Measurements from ENCODE around the gene GRIK1. TPM values are rescaled to one million over a fixed set of nuclear protein-coding genes. Genes with fewer than 3 reads are reported as not detected.

GRIK1 gene
- total RNA-seq, 2 experiments from 2014 or later, result not detected

DNA sequence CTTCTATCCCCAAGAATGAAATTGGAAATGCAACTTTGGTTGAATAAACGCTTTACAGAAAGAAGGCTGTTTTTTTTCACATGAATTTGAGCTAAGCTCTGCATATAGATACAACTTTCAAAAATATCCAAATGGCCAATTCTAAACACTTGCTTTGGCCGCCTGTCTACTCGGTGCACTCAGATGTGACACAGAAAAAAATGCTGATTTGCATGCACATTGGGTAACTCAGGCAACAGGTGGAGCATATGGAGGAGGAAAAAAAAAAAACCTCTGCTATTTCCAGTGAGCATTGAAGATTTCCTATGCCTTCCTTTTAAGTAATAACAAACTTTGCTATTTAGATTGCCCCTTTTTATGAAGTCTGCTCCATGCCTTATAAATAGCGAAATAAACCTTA lies 262.5 kb downstream of the GRIK1 start:
- no peak overlapping the region for H3K27ac Mint-ChIP-seq
- no peaks in the 10 kb centered on the region for H3K36me3 Mint-ChIP-seq (ENCODE audit: low read depth)
- CTCF ChIA-PET, result no interaction called here
- no peak overlapping the region for H3K4me3 Mint-ChIP-seq
- ATAC-seq (no peak), DNase-seq (no peak)
- TF ChIP-seq, protein P1, sequence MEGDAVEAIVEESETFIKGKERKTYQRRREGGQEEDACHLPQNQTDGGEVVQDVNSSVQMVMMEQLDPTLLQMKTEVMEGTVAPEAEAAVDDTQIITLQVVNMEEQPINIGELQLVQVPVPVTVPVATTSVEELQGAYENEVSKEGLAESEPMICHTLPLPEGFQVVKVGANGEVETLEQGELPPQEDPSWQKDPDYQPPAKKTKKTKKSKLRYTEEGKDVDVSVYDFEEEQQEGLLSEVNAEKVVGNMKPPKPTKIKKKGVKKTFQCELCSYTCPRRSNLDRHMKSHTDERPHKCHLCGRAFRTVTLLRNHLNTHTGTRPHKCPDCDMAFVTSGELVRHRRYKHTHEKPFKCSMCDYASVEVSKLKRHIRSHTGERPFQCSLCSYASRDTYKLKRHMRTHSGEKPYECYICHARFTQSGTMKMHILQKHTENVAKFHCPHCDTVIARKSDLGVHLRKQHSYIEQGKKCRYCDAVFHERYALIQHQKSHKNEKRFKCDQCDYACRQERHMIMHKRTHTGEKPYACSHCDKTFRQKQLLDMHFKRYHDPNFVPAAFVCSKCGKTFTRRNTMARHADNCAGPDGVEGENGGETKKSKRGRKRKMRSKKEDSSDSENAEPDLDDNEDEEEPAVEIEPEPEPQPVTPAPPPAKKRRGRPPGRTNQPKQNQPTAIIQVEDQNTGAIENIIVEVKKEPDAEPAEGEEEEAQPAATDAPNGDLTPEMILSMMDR (IDR thresholded peaks at IDR 0.05), result no peak
- peaks cover 2% of the 10 kb centered on the region for H3K27me3 Mint-ChIP-seq
- POLR2A ChIA-PET, result no interaction called here
- intact Hi-C loops (cut with micrococcal nuclease), result no loop called here
- peaks cover 5% of the 10 kb centered on the region for H3K4me1 Mint-ChIP-seq (ENCODE audit: low read depth)
- H3K9me3 Mint-ChIP-seq, result no peaks in the 10 kb centered on the region

DNA sequence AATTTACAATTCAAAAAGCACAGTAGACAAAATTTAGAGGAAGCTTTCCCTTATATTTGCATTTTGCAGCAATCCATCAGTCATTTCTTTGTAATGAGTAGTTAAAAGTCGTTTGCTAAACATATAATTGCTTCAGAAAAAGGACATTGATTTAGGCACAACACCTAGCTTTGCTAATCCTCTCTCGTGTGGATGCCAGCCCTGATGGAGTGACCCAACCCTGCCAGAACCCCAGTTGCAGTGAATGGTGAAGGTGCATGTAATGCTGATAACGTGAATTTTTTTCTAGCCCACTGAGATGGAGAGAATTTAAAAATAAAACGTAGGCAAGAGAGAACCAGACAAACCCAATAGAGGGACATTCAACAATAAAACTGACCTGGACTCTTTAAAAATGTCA lies 263.4 kb downstream of the GRIK1 start:
- Mint-ChIP-seq H3K27ac (no peak overlapping the region), H3K9me3 (no peaks in the 10 kb centered on the region), H3K27me3 (peaks cover 2% of the 10 kb centered on the region), H3K36me3 (ENCODE audit: low read depth) (no peaks in the 10 kb centered on the region), H3K4me1 (ENCODE audit: low read depth) (peaks cover 5% of the 10 kb centered on the region), H3K4me3 (no peak overlapping the region)
- TF ChIP-seq, protein P1 (IDR thresholded peaks at IDR 0.05), result no peak
- ATAC-seq (no peak), DNase-seq (no peak)
- ChIA-PET CTCF (no interaction called here), POLR2A (no interaction called here)
- intact Hi-C loops (cut with micrococcal nuclease), result no loop called here

DNA sequence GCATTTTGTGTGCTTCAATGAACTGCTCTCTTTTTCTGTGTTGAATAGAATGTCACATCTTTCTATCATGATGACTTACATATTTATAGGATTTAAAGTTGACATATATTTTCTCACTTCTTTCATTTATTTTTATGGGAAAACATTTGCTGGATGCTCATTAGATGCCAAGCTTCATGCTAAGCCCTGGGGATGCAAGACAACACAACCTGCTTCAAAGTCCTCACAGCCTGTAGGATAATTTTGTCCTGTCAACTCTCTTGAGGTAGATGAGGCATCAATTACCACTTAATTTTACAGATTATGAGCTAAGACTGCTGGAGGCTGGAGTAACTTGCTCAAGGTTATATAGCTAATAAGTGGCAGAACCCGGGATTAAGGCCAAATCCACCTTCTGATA lies 264.3 kb downstream of the GRIK1 start:
- CTCF ChIA-PET, result no interaction called here
- peaks cover 2% of the 10 kb centered on the region for H3K27me3 Mint-ChIP-seq
- H3K4me1 Mint-ChIP-seq (ENCODE audit: low read depth), result peaks cover 5% of the 10 kb centered on the region

DNA sequence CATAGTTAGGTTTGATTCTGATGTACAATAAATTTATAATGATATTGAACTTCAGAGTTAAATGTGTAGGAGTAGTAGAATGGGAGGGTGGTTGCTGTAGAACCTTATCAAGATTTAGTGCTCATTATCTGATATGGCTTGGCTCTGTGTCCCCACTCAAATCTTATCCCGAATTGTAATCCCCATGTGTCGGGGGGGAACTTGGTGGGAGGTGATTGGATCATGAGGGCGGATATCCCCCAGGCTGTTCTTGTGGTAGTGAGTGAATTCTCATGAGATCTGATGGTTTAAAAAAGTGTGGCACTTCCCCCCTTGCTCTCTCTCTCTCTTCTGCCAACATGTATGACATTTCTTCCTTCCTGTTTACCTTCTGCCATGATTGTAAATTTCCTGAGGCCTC lies 265.5 kb downstream of the GRIK1 start:
- ATAC-seq, result no peak
- CTCF ChIA-PET, result no interaction called here

More for the DNA sequence above, 264.3 kb downstream of the GRIK1 start:
- no peak for ATAC-seq
- intact Hi-C loops (cut with micrococcal nuclease), result no loop called here
- DNase-seq, result no peak
- TF ChIP-seq, protein P1 (IDR thresholded peaks at IDR 0.05), result no peak
- Mint-ChIP-seq H3K4me3 (no peak overlapping the region), H3K27ac (no peak overlapping the region), H3K9me3 (no peaks in the 10 kb centered on the region), H3K36me3 (ENCODE audit: low read depth) (no peaks in the 10 kb centered on the region)
- POLR2A ChIA-PET, result no interaction called here

DNA sequence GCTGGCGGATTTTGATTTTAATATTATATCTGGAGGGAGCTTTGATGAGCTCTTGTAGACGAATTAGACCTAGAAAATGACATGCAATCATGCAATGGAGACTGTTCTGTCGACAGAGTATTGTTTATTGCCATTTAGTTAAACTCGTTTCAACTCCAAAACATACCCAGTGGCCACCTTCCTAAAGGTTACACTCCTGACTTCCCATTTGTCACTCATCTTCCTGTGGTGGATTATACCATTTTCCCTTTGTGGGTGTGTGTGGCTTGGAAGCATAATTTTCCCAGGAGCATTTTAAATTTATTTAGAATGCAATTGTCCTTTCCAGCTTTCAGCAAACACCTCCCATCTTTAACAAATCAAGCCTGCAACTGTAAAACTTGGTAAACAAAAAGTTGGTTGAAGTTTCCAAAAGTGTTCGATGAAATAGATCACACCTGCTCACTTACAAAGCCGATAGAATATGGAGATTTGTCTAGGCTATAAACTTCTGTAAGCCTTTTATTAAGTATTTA lies 266.6 kb downstream of the GRIK1 start:
- POLR2A ChIA-PET, result no interaction called here
- Mint-ChIP-seq H3K9me3 (no peaks in the 10 kb centered on the region), H3K36me3 (ENCODE audit: low read depth) (no peaks in the 10 kb centered on the region), H3K27me3 (peaks cover 3% of the 10 kb centered on the region), H3K4me3 (no peak overlapping the region), H3K27ac (no peak overlapping the region), H3K4me1 (ENCODE audit: low read depth) (peaks cover 5% of the 10 kb centered on the region)
- DNase-seq (no peak), ATAC-seq (no peak)
- intact Hi-C loops (cut with micrococcal nuclease), result no loop called here
- TF ChIP-seq, protein P1 (IDR thresholded peaks at IDR 0.05), result no peak
- CTCF ChIA-PET, result no interaction called here

More for the DNA sequence above, 265.5 kb downstream of the GRIK1 start:
- DNase-seq, result peak; percentile 2
- Mint-ChIP-seq H3K27ac (no peak overlapping the region), H3K36me3 (ENCODE audit: low read depth) (no peaks in the 10 kb centered on the region), H3K9me3 (no peaks in the 10 kb centered on the region), H3K4me3 (no peak overlapping the region), H3K27me3 (peaks cover 2% of the 10 kb centered on the region), H3K4me1 (ENCODE audit: low read depth) (peaks cover 5% of the 10 kb centered on the region)
- TF ChIP-seq, protein P1 (IDR thresholded peaks at IDR 0.05), result no peak
- intact Hi-C loops (cut with micrococcal nuclease), result no loop called here
- POLR2A ChIA-PET, result no interaction called here
